HG02884 (cell line): ENCODE results near the gene ATP2B1.

ENCODE experiments used
- ATAC-seq: cut with Tn5 transposase; IDR thresholded peaks from one replicate; pipeline ENCODE4 v1.9.1; 2021; ENCODE audit warnings: mild to moderate bottlenecking, moderate library complexity; ENCODE audit not compliant: unreplicated experiment

Gene ATP2B1

GRCh38 chr12:89694542-89694941, 14.1 kb downstream of the ATP2B1 start:
- no peak for ATAC-seq

- no peak for ATAC-seq
Observed at GRCh38 chr12:89693639-89694202, 14.9 kb downstream of the ATP2B1 start.

- ATAC-seq, result no peak
Observed at GRCh38 chr12:89692439-89692838, 16.2 kb downstream of the ATP2B1 start.

- no peak for ATAC-seq
Observed at GRCh38 chr12:89691659-89692058, 17.0 kb downstream of the ATP2B1 start.

- ATAC-seq, result no peak
Observed at GRCh38 chr12:89690925-89691324, 17.7 kb downstream of the ATP2B1 start.

GRCh38 chr12:89689306-89689705, 19.3 kb downstream of the ATP2B1 start:
- ATAC-seq, result no peak

GRCh38 chr12:89686311-89686710, 22.3 kb downstream of the ATP2B1 start:
- ATAC-seq, result no peak

GRCh38 chr12:89685363-89685972, 23.2 kb downstream of the ATP2B1 start:
- no peak for ATAC-seq

GRCh38 chr12:89684136-89684535, 24.5 kb downstream of the ATP2B1 start:
- ATAC-seq, result no peak

- ATAC-seq, result no peak
Observed at GRCh38 chr12:89682284-89682683, 26.4 kb downstream of the ATP2B1 start.

- no peak for ATAC-seq
Observed at GRCh38 chr12:89680409-89680808, 28.2 kb downstream of the ATP2B1 start.

GRCh38 chr12:89679631-89680030, 29.0 kb downstream of the ATP2B1 start:
- ATAC-seq, result no peak

- no peak for ATAC-seq
Observed at GRCh38 chr12:89678225-89678624, 30.4 kb downstream of the ATP2B1 start.

GRCh38 chr12:89676930-89677329, 31.7 kb downstream of the ATP2B1 start:
- ATAC-seq, result no peak

GRCh38 chr12:89674326-89674942, 34.2 kb downstream of the ATP2B1 start:
- ATAC-seq, result no peak

GRCh38 chr12:89673603-89674002, 35.0 kb downstream of the ATP2B1 start:
- no peak for ATAC-seq

GRCh38 chr12:89672589-89672979, 36.1 kb downstream of the ATP2B1 start:
- no peak for ATAC-seq

GRCh38 chr12:89671469-89671868, 37.2 kb downstream of the ATP2B1 start:
- no peak for ATAC-seq

- ATAC-seq, result no peak
Observed at GRCh38 chr12:89669197-89669596, 39.4 kb downstream of the ATP2B1 start.

- no peak for ATAC-seq
Observed at GRCh38 chr12:89665556-89665955, 43.1 kb downstream of the ATP2B1 start.

- no peak for ATAC-seq
Observed at GRCh38 chr12:89664441-89664840, 44.2 kb downstream of the ATP2B1 start.

- ATAC-seq, result peak; percentile 81
Observed at GRCh38 chr12:89663577-89664357, 44.9 kb downstream of the ATP2B1 start.
